HepG2 (cell line): ENCODE measurements around the gene PNLIPRP1.

Experiments used
- CEBPB ChIP-seq: IDR thresholded peaks from 2 replicates; pipeline ENCODE4 v1.6.1; 2011; ENCODE audit warnings: low read depth, low read length, improper control_type of control experiment, borderline replicate concordance
- CTCF ChIP-seq: sonication (generic); formaldehyde crosslinking; IDR thresholded peaks from 2 replicates; pipeline ENCODE4 v1.5.0; 2020; ENCODE audit warnings: mild to moderate bottlenecking, missing genetic modification reagents, moderate library complexity
- IRF2 ChIP-seq: IDR thresholded peaks from 2 replicates; pipeline ENCODE4 v1.6.1; 2018; ENCODE audit warnings: missing genetic modification reagents, missing compliant biosample characterization
- MAFK ChIP-seq, 2 experiments: IDR thresholded peaks in 1 of 2; conservative IDR thresholded peaks in 1 of 2; 2 replicates each; pipeline ENCODE4 v1.6.1; 2011; ENCODE audit warnings: improper control_type of control experiment in 2 of 2, low read length in 2 of 2
- MTA3 ChIP-seq: sonication (generic); formaldehyde crosslinking; IDR thresholded peaks from 2 replicates; pipeline ENCODE4 v1.4.0; 2020; ENCODE audit warnings: missing genetic modification reagents
- MXD3 ChIP-seq: IDR thresholded peaks from 2 replicates; pipeline ENCODE4 v1.6.1; 2016; ENCODE audit warnings: mild to moderate bottlenecking, missing biosample characterization, missing genetic modification reagents
- NR1H2 ChIP-seq: sonication (generic); formaldehyde crosslinking; IDR thresholded peaks from 2 replicates; pipeline ENCODE4 v1.8.1; 2022; ENCODE audit warnings: low read depth, missing genetic modification reagents, borderline replicate concordance
- POLR2A ChIP-seq, 2 experiments: IDR thresholded peaks; 2 replicates each; pipeline ENCODE4 v1.6.1; 2011; ENCODE audit warnings: low read depth in 2 of 2, low read length in 2 of 2, mild to moderate bottlenecking in 1 of 2, moderate library complexity in 1 of 2; ENCODE audit not compliant: insufficient read depth in 1 of 2
- POLR2AphosphoS5 ChIP-seq: IDR thresholded peaks from 2 replicates; pipeline ENCODE4 v1.6.1; 2012; ENCODE audit warnings: low read depth, low read length
- ZNF704 ChIP-seq: sonication (generic); formaldehyde crosslinking; IDR thresholded peaks from 2 replicates; pipeline ENCODE4 v1.8.1; 2023; ENCODE audit warnings: mild to moderate bottlenecking, inconsistent platforms, moderate library complexity, missing genetic modification reagents, borderline replicate concordance
- ZNF747 ChIP-seq: sonication (generic); formaldehyde crosslinking; IDR thresholded peaks from 2 replicates; pipeline ENCODE4 v1.8.1; 2023; ENCODE audit warnings: missing genetic modification reagents, mild to moderate bottlenecking, borderline replicate concordance
- TF ChIP-seq, protein P1 (sequence below): IDR thresholded peaks from 2 replicates; pipeline ENCODE4 v1.6.1; 2012; ENCODE audit warnings: inconsistent platforms

DNA sequence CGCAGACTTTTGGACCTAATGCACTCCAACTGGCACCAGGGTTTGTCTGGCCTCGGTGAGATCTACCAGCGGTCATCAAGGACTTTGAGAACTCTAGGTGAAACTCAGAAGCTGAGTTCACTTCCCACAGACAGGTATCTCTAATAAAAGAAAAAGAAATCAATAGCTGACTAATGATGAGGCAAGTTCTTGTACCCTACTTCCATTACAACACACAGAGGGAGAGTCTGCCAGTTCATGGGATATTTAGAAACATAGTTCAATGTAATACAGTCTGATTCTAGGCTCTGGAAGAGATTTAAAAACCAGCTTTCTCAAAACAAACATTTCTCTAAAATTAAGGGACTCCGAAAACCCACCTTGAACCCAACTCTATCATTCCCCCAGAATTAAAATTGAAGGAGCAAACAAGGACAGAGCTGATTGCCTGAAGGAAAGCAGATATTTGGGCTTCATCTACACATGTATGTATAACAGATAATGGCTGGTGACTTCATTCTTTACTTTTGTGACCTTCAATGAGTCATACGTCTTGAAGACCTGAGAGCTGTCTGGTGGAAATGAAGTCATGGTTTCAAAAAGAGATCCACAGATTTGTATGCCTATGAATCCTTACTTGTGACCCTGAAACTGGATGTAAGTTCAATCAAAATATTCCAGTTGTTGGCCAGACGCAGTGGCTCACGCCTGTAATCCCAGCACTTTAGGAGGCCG is 2.7 kb upstream of the PNLIPRP1 start:
- TF ChIP-seq MTA3 (CRISPR knock-in tag) (no peak), ZNF704 (CRISPR knock-in tag) (no peak), ZNF747 (CRISPR knock-in tag) (no peak), CTCF (no peak), CEBPB (no peak), IRF2 (CRISPR knock-in tag) (no peak), POLR2A (IDR thresholded peaks at IDR 0.05; ENCODE audit: insufficient read depth in 1 of 2, low read depth in 2 of 2, low read length in 2 of 2) (no peak), POLR2AphosphoS5 (no peak), MXD3 (CRISPR knock-in tag) (no peak), NR1H2 (CRISPR knock-in tag) (no peak), MAFK (conservative IDR thresholded peaks at IDR 0.05 in 1 of 2, IDR thresholded peaks at IDR 0.05 in 1 of 2; ENCODE audit: low read length in 2 of 2) (no peak)
- TF ChIP-seq, protein P1, sequence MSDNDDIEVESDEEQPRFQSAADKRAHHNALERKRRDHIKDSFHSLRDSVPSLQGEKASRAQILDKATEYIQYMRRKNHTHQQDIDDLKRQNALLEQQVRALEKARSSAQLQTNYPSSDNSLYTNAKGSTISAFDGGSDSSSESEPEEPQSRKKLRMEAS, result no peak
